Mucosa of descending colon (tissue), 3 donors: ENCODE data around the gene SHLD1. TPM values are rescaled to one million over a fixed set of nuclear protein-coding genes. Genes with fewer than 3 reads are reported as not detected.

ENCODE experiments used
- ATAC-seq: fragments of 200-7000 bp; cut with Tn5 transposase; one replicate; pipeline ENCODE4 v1.9.1; 2020; ENCODE audit warnings: mild to moderate bottlenecking, moderate library complexity
- DNase-seq, 3 donors: peaks; one replicate each; pipeline ENCODE4 v3.0.0-alpha.2; 2020
- H3K36me3 ChIP-seq: fragments of 200-600 bp; one replicate; pipeline ENCODE4 v1.8.0; 2021; ENCODE audit warnings: low read depth, mild to moderate bottlenecking
- H3K4me1 ChIP-seq: fragments of 200-600 bp; one replicate; pipeline ENCODE4 v1.8.0; 2021; ENCODE audit warnings: low read depth, mild to moderate bottlenecking
- H3K4me3 ChIP-seq: fragments of 200-600 bp; one replicate; pipeline ENCODE4 v1.8.0; 2021; ENCODE audit warnings: mild to moderate bottlenecking
- H3K9me3 ChIP-seq: fragments of 200-600 bp; one replicate; pipeline ENCODE4 v1.8.0; 2021; ENCODE audit warnings: mild to moderate bottlenecking
- intact Hi-C, 2 donors: fragments of 100-400 bp; cut with DNase I in 1 of 2; cut with micrococcal nuclease in 1 of 2; formaldehyde crosslinking; loops; one replicate each; pipeline versions ENCODE4 v1.11.0 to v1.11.1; 2022; cut with DNase I, micrococcal nuclease
- total RNA-seq, 3 donors: library from RNA; stranded (reverse); fragmentation: NEBNext Ultra II Directional in 2 of 3; extraction: Animal tissue kit (Norgen Biotek cat#: 25700) in 2 of 3; gene quantifications; one replicate each; pipeline versions ENCODE4 v1.2.1 to v1.2.4, GENCODE V29; 2021 to 2023
- TF ChIP-seq, protein P1 (sequence below): fragments of 200-600 bp; IDR thresholded peaks from one replicate; pipeline ENCODE4 v1.8.0; 2022; ENCODE audit warnings: antibody characterized with exemption, mild to moderate bottlenecking
- donor health status: DM: no; HTN: no; CAD: no; lungs with moderate emphysema.
- donor health status: DM: no; HTN: no; CAD: no.
- donor health status: DM: no; HTN: yes; CAD: no.

The SHLD1 gene
- total RNA-seq, 3 donors from 2014 or later: 7.5 to 8.3 (median 8.0) TPM

DNA sequence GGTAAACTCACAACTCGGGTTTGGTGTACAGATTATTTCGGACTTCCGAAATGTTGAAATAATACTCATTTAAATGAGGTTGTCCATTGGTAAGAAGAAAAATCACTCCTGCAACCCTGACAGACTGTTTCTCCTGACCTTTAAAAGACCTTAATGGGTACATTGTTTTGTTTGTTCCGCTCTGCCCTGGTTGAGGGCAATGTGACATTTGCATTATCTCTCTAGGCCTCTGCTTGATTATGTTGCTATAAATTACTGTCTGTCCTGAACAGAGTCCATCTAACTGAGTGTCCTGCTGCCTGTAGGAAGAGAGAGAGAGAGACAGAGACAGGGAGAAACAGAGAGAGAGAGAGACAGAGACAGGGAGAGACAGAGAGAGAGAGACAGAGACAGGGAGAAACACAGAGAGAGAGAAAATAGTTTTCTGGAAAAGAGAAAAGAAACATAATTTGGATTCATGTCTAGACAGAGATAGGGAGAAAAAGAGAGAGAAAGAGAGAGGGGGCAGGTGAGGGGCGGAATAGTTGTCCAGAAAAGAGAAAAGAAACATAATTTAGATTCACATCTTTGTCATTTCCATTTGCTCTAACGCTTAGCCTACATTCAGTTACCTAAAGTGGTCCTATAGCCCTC lies 83.2 kb downstream of the SHLD1 start:
- no peak for ATAC-seq
- Histone ChIP-seq H3K4me3 (no peak overlapping the region), H3K9me3 (no peaks in the 10 kb centered on the region), H3K4me1 (peaks cover 8% of the 10 kb centered on the region), H3K36me3 (no peaks in the 10 kb centered on the region)
- intact Hi-C loops: no loop called here
- DNase-seq: no peak
- TF ChIP-seq, protein P1, sequence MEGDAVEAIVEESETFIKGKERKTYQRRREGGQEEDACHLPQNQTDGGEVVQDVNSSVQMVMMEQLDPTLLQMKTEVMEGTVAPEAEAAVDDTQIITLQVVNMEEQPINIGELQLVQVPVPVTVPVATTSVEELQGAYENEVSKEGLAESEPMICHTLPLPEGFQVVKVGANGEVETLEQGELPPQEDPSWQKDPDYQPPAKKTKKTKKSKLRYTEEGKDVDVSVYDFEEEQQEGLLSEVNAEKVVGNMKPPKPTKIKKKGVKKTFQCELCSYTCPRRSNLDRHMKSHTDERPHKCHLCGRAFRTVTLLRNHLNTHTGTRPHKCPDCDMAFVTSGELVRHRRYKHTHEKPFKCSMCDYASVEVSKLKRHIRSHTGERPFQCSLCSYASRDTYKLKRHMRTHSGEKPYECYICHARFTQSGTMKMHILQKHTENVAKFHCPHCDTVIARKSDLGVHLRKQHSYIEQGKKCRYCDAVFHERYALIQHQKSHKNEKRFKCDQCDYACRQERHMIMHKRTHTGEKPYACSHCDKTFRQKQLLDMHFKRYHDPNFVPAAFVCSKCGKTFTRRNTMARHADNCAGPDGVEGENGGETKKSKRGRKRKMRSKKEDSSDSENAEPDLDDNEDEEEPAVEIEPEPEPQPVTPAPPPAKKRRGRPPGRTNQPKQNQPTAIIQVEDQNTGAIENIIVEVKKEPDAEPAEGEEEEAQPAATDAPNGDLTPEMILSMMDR: no peak

DNA sequence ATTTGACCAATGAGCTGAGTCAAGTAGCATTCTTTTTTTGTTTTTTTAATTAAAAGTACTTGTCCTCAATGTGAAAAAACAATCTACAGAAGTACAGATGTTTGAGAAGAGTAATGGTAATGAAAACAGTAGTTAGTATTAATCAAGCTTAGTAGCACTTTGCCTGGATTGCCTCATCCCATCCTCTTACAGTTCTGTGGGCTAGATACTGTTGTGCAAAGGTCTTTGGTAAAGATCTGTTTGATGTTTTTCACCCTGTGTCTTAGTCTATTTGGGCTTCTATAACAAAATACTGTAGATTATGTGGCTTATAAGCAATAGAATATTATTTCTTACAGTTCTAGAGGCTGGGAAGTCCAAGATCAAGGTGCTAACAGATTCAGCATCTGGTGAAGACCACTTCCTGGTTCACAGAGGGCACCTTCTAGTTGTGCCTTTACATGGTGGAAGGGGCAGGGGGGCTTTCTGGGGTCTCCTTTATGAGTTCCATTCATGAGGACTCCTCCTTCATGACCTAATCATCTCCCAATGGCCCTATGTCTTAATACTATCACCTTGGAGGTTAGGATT lies 84.3 kb downstream of the SHLD1 start:
- no peak for ATAC-seq
- H3K4me1 ChIP-seq: peaks cover 8% of the 10 kb centered on the region
- no peak overlapping the region for H3K4me3 ChIP-seq
- intact Hi-C loops: no loop called here
- no peak for DNase-seq
- no peaks in the 10 kb centered on the region for H3K36me3 ChIP-seq
- TF ChIP-seq, protein P1: no peak
- H3K9me3 ChIP-seq: no peaks in the 10 kb centered on the region

DNA sequence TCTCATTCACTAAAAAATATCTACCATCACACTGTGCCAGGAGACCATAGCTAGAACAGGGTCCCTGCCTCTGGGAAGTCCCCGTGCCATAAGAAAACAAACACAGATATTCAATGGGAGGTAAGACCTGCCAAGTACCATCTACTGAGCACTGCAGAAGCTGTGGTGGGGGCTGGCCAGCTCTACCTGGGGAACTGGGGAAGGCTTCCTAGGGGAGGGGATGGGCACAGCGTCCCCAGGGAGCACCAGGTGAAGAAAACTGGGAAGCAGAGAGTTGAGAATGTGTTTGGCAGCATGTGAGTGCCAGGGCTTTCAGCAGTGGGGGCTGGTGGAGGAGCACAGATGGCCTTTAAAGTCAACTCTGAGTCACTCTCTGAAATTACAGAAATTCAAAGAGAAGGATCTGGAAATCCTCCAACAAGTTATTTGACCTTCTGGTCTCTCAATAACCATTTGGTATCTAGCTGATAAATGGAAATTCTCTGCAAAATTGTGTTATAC lies 85.2 kb downstream of the SHLD1 start:
- Histone ChIP-seq H3K4me1 (peaks cover 8% of the 10 kb centered on the region), H3K4me3 (no peak overlapping the region), H3K36me3 (no peaks in the 10 kb centered on the region), H3K9me3 (no peaks in the 10 kb centered on the region)
- ATAC-seq (peak; percentile 52), DNase-seq (no peak)
- TF ChIP-seq, protein P1: no peak
- intact Hi-C loops: no loop called here

DNA sequence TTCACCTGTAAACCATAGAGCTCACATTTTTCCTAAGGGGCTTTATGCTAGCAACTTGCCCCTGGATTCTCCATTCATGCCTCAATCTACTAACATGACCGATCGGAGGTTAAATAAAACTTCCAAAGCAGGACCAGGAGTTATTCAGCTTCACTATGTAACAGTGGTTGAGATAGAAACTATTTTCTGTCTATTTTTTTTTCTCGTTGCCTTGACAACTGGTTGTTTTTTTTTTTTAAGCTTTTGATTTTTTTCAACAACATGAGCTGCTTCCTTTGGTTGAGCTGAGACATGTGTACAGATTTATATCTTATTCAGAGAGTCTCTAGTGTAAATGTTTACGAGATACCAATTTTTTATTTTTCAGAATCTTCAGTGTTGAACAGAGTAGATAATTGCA lies 85.7 kb downstream of the SHLD1 start:
- TF ChIP-seq, protein P1: no peak
- intact Hi-C loops: no loop called here
- Histone ChIP-seq H3K36me3 (no peaks in the 10 kb centered on the region), H3K9me3 (no peaks in the 10 kb centered on the region), H3K4me3 (no peak overlapping the region), H3K4me1 (peaks cover 8% of the 10 kb centered on the region)
- DNase-seq: no peak
- peak; percentile 23 for ATAC-seq

DNA sequence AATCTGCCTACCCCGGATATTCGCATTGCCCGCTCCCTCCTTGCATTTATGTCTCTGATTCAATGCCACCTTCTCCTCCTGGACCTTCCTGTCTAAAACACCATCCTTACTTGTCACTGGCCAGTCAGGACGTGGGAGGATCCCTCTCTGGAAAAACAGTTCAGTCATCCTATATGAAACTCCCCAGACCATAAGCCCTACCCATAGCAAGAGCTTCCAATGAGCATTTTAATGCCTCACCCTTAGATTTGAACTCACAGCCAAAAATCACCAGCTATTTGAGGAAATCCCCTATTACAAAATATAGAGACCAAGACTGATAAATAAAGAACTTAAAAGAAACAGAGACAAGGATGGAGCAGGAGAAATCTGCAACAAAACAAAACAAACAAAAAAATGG lies 86.4 kb downstream of the SHLD1 start:
- Histone ChIP-seq H3K9me3 (no peaks in the 10 kb centered on the region), H3K36me3 (no peaks in the 10 kb centered on the region), H3K4me1 (peaks cover 8% of the 10 kb centered on the region), H3K4me3 (no peak overlapping the region)
- no peak for DNase-seq
- no peak for ATAC-seq
- TF ChIP-seq, protein P1: no peak
- intact Hi-C loops: no loop called here
